Stomach (tissue), 4 donors: ENCODE measurements around the gene CSF1.
A peak's percentile ranks its signal among the peaks of the same experiment; 100 is the strongest.

Experiments used
- EP300 ChIP-seq: sonication (generic); formaldehyde crosslinking; IDR thresholded peaks from one replicate; pipeline ENCODE4 v1.6.1; 2017; ENCODE audit warnings: antibody characterized with exemption
- POLR2A ChIP-seq, 4 donors: fragments of 450-650 bp; IDR thresholded peaks; one replicate each; pipeline ENCODE4 v1.6.1; 2016; ENCODE audit warnings: antibody characterized with exemption in 4 of 4, control low read depth in 2 of 4, mild to moderate bottlenecking in 1 of 4, moderate library complexity in 1 of 4
- POLR2AphosphoS5 ChIP-seq, 3 donors: sonication (generic); formaldehyde crosslinking; IDR thresholded peaks; one replicate each; pipeline ENCODE4 v1.6.1; 2016; ENCODE audit warnings: antibody characterized with exemption in 3 of 3
- TF ChIP-seq, protein P1 (sequence below), 7 experiments: fragments of 450-650 bp in 4 of 7; fragments of 200-600 bp in 3 of 7; sonication (generic) in 3 of 7; IDR thresholded peaks; one replicate each; pipeline ENCODE4 v1.5.1; 2016 to 2019; ENCODE audit warnings: antibody characterized with exemption in 7 of 7, control low read depth in 2 of 7, mild to moderate bottlenecking in 1 of 7

- TF ChIP-seq, protein P1, sequence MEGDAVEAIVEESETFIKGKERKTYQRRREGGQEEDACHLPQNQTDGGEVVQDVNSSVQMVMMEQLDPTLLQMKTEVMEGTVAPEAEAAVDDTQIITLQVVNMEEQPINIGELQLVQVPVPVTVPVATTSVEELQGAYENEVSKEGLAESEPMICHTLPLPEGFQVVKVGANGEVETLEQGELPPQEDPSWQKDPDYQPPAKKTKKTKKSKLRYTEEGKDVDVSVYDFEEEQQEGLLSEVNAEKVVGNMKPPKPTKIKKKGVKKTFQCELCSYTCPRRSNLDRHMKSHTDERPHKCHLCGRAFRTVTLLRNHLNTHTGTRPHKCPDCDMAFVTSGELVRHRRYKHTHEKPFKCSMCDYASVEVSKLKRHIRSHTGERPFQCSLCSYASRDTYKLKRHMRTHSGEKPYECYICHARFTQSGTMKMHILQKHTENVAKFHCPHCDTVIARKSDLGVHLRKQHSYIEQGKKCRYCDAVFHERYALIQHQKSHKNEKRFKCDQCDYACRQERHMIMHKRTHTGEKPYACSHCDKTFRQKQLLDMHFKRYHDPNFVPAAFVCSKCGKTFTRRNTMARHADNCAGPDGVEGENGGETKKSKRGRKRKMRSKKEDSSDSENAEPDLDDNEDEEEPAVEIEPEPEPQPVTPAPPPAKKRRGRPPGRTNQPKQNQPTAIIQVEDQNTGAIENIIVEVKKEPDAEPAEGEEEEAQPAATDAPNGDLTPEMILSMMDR (IDR thresholded peaks at IDR 0.05): no peak
- TF ChIP-seq POLR2A (IDR thresholded peaks at IDR 0.05) (no peak), POLR2AphosphoS5 (IDR thresholded peaks at IDR 0.05) (peak in 1 of 3 donors; percentile 45), EP300 (no peak)
Measured at GRCh38 chr1:109864930-109865612, 45.6 kb upstream of the CSF1 start.
